ENCODE results near the gene PMP22.

Gene PMP22

GRCh38 chr17:15288859-15289258, 23.7 kb upstream of the PMP22 start:
- TF ChIP-seq CTCF (IDR thresholded peaks at IDR 0.05; ENCODE audit: low read depth, low read length), result no peak
- H3K4me3 ChIP-seq (ENCODE audit: low read depth, low read length), result no peak overlapping the region

- no peak for TF ChIP-seq CTCF (IDR thresholded peaks at IDR 0.05; ENCODE audit: low read depth, low read length)
- H3K4me3 ChIP-seq (ENCODE audit: low read depth, low read length), result no peak overlapping the region
Observed at GRCh38 chr17:15287538-15288267, 22.6 kb upstream of the PMP22 start.

- TF ChIP-seq CTCF (IDR thresholded peaks at IDR 0.05; ENCODE audit: low read depth, low read length), result no peak
- H3K4me3 ChIP-seq (ENCODE audit: low read depth, low read length), result no peak overlapping the region
Observed at GRCh38 chr17:15285466-15285865, 20.3 kb upstream of the PMP22 start.

DNA sequence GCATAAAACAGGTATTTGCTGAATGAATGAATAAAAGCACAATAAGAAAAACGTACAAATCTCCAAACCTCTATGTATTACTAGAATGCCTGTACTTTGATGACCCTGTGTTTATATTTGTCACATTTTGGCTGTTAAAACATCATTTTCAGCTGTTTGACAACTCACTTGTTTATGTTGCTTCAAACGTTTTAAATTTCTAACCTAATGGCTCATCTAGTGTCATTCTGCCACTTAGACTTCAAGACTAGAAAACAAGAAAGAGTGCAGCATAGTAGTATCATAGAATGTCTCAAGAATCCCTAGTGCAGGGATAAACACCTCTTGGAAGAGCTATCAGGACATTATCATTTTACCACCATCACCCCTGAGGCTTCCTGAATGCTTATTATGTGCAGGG, 19.4 kb upstream of the PMP22 start:
- H3K4me3 ChIP-seq (ENCODE audit: low read depth, low read length), result no peak overlapping the region
- no peak for TF ChIP-seq CTCF (IDR thresholded peaks at IDR 0.05; ENCODE audit: low read depth, low read length)

DNA sequence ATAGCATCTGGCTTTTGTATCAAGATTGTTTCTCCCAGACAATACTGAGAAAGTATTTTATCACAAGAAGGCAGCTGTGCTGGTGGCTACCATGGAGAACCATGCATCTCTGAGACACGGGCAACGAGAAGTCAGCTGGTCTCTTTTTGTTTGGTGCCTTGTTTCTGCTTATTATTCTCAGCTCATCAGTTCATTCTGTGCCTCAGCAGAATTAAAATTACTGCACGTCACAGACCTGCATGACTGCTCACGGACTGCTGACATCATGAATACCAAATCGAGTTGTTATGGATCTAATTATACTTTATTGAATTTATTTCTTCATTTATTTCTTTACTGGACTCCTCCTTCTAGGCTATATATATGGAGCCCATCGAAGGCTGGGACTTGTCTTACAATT, 19.0 kb upstream of the PMP22 start:
- no peak for TF ChIP-seq CTCF (IDR thresholded peaks at IDR 0.05; ENCODE audit: low read depth, low read length)
- no peak overlapping the region for H3K4me3 ChIP-seq (ENCODE audit: low read depth, low read length)

DNA sequence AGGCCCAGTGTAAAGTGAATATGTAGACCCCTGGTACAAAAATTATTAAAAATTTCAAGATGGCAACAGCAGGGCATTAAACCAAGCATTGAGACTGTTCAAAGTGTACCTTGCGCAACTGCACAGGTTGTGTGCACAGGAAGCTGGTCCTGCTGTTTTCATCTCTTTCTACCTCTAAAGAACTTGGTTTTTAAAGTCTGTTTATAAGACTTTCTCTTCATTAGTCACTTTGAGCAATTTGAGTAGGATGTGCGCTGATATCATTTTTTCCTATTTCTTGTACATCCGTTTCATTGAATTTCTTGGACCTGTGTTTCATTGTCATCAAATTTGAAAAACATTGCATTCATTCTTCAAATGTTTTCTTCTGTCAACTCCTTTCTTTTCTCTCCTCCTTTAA, 16.8 kb upstream of the PMP22 start:
- no peak overlapping the region for H3K4me3 ChIP-seq (ENCODE audit: low read depth, low read length)
- no peak for TF ChIP-seq CTCF (IDR thresholded peaks at IDR 0.05; ENCODE audit: low read depth, low read length)

- TF ChIP-seq CTCF (IDR thresholded peaks at IDR 0.05; ENCODE audit: low read depth, low read length), result no peak
- no peak overlapping the region for H3K4me3 ChIP-seq (ENCODE audit: low read depth, low read length)
Observed at GRCh38 chr17:15278924-15279477, 13.9 kb upstream of the PMP22 start.

Data from WI38 (cell line).